Measurements from ENCODE around the gene NFAT5. TPM values are rescaled to one million over a fixed set of nuclear protein-coding genes. Genes with fewer than 3 reads are reported as not detected.

Gene NFAT5
- total and polyA plus RNA-seq, 3 donors from 2014 or later, result 20.5 to 101 (median 72.4) TPM

DNA sequence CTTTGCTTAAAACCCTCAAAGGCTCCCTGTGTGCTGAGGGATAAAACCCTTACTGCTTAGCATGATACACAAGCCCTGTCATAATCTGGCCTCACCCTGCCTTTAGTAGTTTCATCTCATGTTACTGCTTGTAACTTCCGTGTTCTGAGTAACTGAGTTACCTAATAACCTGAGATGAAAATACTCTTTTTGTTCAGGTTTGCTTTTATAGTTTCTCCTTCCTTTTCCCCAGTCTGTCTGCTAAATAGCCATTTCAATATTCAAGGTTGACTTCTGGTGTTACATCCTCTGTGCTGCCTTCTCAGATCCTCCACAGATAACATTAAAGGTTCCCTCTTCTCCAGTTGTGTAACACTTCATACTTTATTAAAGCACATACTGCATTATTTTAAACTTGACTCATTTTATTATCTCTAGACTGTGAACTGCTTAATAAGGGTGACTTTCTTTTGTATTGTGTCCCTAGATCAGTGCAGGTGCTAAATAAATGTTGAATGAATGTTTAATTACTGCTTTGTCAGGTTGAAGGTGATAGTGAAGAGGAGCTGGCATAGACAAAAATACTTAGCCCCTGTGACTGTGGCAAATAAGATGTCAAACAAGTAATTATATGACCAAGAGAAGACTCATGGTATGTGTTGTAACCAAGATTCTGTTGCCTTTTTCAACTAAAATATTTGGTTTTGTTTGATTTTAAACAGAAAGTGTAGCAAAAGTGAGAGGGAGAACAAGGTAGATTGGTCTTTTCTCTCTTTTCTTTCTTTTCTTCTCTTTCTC lies 47.8 kb downstream of the NFAT5 start:
- no peaks in the 10 kb centered on the region for H3K36me3 ChIP-seq (ENCODE audit: low read depth, missing control alignments)
- 42 to 55% methylated on average over 1 of the region's 1 CpG for WGBS, 2 donors
- intact Hi-C loops (cut with DNase I; ENCODE audit: low total_unique reads), result no loop called here
- no peak for DNase-seq
- no peak overlapping the region for H3K4me3 ChIP-seq
- no peaks in the 10 kb centered on the region for H3K9me3 ChIP-seq
- peaks cover 6% of the 10 kb centered on the region for H3K4me1 ChIP-seq
- no peak overlapping the region for H3K27ac ChIP-seq
- H3K27me3 ChIP-seq, result no peaks in the 10 kb centered on the region
- no peak for TF ChIP-seq POLR2A (IDR thresholded peaks at IDR 0.05)
- TF ChIP-seq, protein P1, sequence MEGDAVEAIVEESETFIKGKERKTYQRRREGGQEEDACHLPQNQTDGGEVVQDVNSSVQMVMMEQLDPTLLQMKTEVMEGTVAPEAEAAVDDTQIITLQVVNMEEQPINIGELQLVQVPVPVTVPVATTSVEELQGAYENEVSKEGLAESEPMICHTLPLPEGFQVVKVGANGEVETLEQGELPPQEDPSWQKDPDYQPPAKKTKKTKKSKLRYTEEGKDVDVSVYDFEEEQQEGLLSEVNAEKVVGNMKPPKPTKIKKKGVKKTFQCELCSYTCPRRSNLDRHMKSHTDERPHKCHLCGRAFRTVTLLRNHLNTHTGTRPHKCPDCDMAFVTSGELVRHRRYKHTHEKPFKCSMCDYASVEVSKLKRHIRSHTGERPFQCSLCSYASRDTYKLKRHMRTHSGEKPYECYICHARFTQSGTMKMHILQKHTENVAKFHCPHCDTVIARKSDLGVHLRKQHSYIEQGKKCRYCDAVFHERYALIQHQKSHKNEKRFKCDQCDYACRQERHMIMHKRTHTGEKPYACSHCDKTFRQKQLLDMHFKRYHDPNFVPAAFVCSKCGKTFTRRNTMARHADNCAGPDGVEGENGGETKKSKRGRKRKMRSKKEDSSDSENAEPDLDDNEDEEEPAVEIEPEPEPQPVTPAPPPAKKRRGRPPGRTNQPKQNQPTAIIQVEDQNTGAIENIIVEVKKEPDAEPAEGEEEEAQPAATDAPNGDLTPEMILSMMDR (IDR thresholded peaks at IDR 0.05), result no peak

- WGBS, 2 donors, result 97% methylated on average over 2 of the region's 2 CpGs
- peaks cover 6% of the 10 kb centered on the region for H3K4me1 ChIP-seq
Measured at GRCh38 chr16:69615528-69615927, 49.8 kb downstream of the NFAT5 start.

DNA sequence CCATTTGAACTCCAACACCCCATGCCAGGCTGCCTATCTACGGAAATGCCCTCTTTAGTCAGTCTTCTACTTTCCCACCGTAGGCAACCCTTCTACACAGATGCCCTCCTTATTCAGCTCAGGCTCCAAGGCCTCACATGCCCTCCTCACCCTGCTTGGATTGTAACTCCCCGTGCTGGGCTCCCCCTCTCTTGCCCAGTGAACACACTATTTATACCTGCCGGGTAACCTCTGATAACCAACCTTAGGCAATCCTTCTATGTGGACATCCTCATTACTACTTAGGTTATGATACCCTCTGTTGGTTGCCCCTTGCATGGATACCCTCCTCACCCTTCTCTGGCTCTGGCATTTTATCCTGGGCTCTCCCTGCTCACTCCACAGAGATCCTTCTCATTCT lies 50.3 kb downstream of the NFAT5 start:
- no peaks in the 10 kb centered on the region for H3K27me3 ChIP-seq
- WGBS, 2 donors, result 92 to 97% methylated on average over 4 of the region's 4 CpGs
- TF ChIP-seq POLR2A (IDR thresholded peaks at IDR 0.05), result no peak
- TF ChIP-seq, protein P1 (IDR thresholded peaks at IDR 0.05), result no peak
- intact Hi-C loops (cut with DNase I; ENCODE audit: low total_unique reads), result no loop called here
- no peak for DNase-seq
- peaks cover 6% of the 10 kb centered on the region for H3K4me1 ChIP-seq
- no peaks in the 10 kb centered on the region for H3K36me3 ChIP-seq (ENCODE audit: low read depth, missing control alignments)
- no peak overlapping the region for H3K27ac ChIP-seq
- H3K4me3 ChIP-seq, result no peak overlapping the region
- no peaks in the 10 kb centered on the region for H3K9me3 ChIP-seq

More at GRCh38 chr16:69615528-69615927, 49.8 kb downstream of the NFAT5 start:
- no peak for DNase-seq
- no peaks in the 10 kb centered on the region for H3K27me3 ChIP-seq
- no peak overlapping the region for H3K4me3 ChIP-seq
- no peaks in the 10 kb centered on the region for H3K9me3 ChIP-seq
- TF ChIP-seq, protein P1 (IDR thresholded peaks at IDR 0.05), result no peak
- TF ChIP-seq POLR2A (IDR thresholded peaks at IDR 0.05), result no peak
- intact Hi-C loops (cut with DNase I; ENCODE audit: low total_unique reads), result no loop called here
- H3K27ac ChIP-seq, result no peak overlapping the region
- H3K36me3 ChIP-seq (ENCODE audit: low read depth, missing control alignments), result no peaks in the 10 kb centered on the region

DNA sequence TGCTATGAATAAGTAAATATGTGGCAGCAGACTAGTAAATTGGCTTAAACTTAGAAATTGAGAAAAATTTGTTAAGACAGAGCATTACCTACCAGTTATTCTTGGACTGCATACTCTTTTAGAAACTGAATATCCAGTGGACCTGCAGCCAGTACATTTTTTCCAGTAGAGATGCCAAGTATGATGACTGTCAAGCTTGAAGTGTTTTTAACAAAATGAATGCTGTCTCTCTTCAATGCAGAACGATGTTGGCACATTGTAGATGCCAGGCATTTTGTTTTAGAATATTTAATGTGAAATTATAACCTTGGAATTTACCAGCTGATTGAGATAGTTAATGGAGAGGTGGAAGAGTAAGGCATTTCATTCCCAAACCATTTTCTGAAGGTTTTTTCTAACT lies 52.5 kb downstream of the NFAT5 start:
- no peaks in the 10 kb centered on the region for H3K27me3 ChIP-seq
- intact Hi-C loops (cut with DNase I; ENCODE audit: low total_unique reads), result no loop called here
- H3K4me3 ChIP-seq, result no peak overlapping the region
- 38 to 46% methylated on average over 1 of the region's 1 CpG for WGBS, 2 donors
- no peaks in the 10 kb centered on the region for H3K36me3 ChIP-seq (ENCODE audit: low read depth, missing control alignments)
- H3K9me3 ChIP-seq, result no peaks in the 10 kb centered on the region
- peaks cover 3% of the 10 kb centered on the region for H3K4me1 ChIP-seq
- DNase-seq, result no peak
- no peak overlapping the region for H3K27ac ChIP-seq
- TF ChIP-seq, protein P1 (IDR thresholded peaks at IDR 0.05), result no peak
- no peak for TF ChIP-seq POLR2A (IDR thresholded peaks at IDR 0.05)

- intact Hi-C loops (cut with DNase I; ENCODE audit: low total_unique reads), result no loop called here
- Histone ChIP-seq H3K4me1 (no peaks in the 10 kb centered on the region), H3K4me3 (no peak overlapping the region), H3K36me3 (ENCODE audit: low read depth, missing control alignments) (no peaks in the 10 kb centered on the region), H3K27me3 (no peaks in the 10 kb centered on the region), H3K9me3 (no peaks in the 10 kb centered on the region), H3K27ac (no peak overlapping the region)
- WGBS, 2 donors, result 59 to 69% methylated on average over 3 of the region's 3 CpGs
- no peak for DNase-seq
- TF ChIP-seq, protein P1 (IDR thresholded peaks at IDR 0.05), result no peak
- TF ChIP-seq POLR2A (IDR thresholded peaks at IDR 0.05), result no peak
Measured at GRCh38 chr16:69618721-69619120, 53.0 kb downstream of the NFAT5 start.

All from testis (tissue), 3 donors.